Left kidney (tissue), 2 donors: Measurements from ENCODE around the gene CA4. TPM values are rescaled to one million over a fixed set of nuclear protein-coding genes. Genes with fewer than 3 reads are reported as not detected.
"Not testable (repeated sequence)": the region's sequence is repeated elsewhere in the genome, so short reads cannot be mapped to it uniquely, and the experiment has no call there.

Experiments used
- DNase-seq: peaks from one replicate; pipeline ENCODE4 v3.0.0-alpha.2; 2013
- polyA plus RNA-seq: library from polyadenylated mRNA; unstranded; fragments of 120-200 nt; gene quantifications from one replicate; pipeline ENCODE4 v1.2.1, GENCODE V29; 2013; ENCODE audit not compliant: insufficient read length

Gene CA4
- polyA plus RNA-seq, 1 donor: 52.4 TPM

DNA sequence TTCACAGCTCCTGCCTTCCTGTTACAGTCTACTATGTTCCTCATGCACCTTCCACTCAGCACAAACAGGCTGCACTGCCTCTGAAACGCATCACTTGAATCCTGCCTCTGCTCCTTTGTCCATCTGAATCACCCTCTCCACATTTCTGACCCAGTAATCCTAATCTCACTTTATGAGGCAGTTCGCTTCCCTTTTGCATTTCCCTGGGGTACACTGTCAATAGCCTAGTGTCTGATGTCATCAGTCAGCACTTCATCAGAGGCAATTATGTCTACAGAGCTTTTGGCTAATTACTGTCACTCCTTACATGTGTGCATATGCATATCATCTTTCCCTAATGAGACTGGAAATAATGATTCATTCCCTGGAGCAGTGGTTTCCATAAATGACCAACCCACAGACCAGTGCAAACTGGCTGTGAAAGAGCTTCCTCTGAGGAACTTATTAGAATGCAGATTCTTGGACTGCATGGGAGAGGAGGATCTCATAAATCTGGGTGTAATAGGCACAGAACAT, 23.6 kb downstream of the CA4 start:
- DNase-seq: no peak

- DNase-seq: no peak
Measured at GRCh38 chr17:60174035-60174434, 24.3 kb downstream of the CA4 start.

GRCh38 chr17:60174767-60175166, 25.0 kb downstream of the CA4 start:
- not testable (repeated sequence) for DNase-seq

DNA sequence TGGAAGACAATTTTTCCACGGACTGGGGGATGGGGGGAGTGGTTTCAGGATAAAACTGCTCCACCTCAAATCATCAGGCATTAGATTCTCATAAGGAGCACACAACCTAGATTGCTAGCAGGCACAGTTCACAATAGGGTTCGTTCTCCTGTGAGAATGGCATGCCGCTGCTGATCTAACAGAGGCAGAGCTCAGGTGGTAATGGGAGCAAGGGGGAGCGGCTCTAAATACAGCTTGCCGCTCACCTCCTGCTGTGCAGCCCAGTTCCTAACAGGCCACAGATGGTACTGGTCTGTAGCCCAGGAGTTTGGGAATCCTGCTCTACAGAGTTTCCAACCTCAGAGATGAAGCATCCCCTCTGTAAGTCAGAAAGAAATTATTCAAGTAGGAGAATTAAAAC, 27.0 kb downstream of the CA4 start:
- not testable (repeated sequence) for DNase-seq

GRCh38 chr17:60178180-60178579, 28.4 kb downstream of the CA4 start:
- not testable (repeated sequence) for DNase-seq

GRCh38 chr17:60180380-60180779, 30.6 kb downstream of the CA4 start:
- DNase-seq: not testable (repeated sequence)

DNA sequence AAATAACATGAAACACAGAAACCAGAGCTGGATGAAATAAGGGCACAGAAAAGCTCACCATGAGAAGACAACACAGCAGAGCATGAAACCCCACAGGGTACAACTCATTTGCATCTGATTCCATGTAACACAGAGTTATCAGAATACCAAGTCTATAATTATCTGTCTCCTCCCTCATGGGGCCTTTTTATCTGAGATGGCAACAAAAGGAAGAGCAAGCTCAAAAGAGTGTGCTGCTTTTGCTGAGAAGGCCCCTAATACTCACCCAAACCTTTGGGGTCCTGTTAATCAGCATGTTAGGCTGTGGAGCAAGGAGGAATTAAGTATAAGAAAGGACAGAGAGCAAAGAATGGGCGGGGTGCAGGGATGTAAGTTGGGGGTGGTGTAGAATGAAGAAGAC, 36.6 kb downstream of the CA4 start:
- not testable (repeated sequence) for DNase-seq

DNA sequence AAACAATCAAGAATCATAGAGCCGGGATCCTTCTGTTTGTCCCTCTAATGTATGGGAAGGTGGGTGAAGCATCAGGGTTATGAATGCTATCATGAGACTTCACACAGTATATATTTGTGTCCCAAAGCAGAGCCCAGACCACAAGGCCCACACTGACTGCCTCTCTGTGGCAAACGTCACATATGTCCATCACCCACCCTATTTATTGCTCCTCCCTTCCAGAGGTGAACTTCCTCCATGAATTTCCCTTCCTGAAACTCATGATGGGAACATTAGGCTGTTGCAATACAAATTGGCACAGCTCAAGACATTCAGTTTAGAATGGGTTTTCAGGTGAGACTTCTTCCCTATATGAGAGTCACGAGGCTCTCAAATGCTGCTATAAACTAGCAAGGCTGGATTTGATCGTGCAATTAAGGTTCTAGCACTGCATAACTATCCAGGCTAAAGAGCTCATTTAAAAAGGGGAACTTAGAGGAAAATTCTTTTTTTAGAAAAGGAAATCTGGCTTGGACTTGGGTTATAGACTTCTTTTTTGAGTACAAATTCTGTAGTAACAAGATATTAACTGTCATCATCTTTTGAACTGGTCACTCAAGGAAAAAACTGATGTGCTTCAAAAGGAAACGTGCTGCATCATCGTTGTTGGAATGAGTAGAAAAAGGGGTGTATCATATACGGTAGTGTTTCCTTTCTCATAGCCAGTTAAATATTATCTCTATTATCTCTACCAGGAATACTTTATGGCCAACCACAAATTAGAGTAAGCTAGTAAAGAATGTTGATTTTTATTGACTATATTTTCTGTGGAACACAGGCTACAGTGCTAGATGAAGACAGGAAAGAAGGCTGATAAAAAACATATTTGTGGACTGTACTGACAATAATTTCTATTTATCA, 37.3 kb downstream of the CA4 start:
- not testable (repeated sequence) for DNase-seq

DNA sequence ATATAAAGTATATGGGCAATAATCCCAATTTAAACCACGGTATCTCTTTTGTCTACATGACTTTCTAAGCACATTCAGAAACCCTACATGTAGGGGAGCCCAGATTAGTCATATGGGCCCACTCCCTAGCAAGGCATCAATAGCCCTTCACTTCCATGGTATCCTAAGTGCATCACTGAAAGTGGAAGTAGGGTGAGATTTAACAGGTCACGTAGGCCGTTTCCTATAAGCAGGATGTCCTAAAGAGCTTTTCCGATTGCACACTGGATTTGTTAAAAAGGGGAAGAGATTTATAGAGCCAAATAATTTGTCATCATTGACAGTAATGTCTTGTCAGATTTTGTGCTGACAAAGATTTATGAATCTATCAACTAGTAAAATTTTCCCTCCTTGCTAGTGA, 39.0 kb downstream of the CA4 start:
- no peak for DNase-seq

DNA sequence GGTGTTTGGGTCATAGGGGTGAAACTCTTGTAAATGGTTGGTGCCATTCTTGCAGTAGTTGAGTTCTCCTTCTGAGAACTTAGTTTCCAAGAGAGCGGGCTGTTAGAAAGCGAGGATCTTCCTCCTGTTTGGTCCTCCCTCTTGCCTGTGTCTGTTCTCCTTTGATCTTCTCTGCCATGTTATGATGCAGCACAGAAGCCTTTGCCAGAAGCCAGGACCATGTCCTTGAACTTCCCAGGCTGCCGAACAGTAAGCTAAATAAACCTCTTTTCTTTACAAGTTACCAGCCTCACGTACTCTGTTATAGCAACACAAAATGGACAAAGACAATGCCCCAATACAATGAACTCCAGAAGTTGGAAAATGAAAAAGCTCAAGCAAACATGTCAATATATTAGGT, 40.3 kb downstream of the CA4 start:
- DNase-seq: not testable (repeated sequence)

DNA sequence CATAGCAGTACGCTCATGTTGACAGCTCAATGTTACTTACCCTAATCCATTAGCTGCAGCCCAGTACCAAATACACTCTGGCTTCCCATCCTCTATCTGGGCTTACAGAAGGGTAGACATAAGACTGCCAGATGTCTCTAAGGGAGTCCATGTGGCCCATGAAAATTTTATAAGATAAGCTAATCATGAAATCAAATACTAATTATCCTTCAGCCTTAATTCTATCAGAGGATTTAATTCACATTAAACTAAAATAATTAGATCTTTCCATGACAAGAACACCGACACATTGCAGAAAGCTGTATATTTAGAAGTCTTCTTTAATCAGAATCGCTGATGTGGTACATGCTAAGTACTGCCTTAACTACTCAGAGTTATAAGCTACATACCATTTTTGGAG, 43.3 kb downstream of the CA4 start:
- not testable (repeated sequence) for DNase-seq

DNA sequence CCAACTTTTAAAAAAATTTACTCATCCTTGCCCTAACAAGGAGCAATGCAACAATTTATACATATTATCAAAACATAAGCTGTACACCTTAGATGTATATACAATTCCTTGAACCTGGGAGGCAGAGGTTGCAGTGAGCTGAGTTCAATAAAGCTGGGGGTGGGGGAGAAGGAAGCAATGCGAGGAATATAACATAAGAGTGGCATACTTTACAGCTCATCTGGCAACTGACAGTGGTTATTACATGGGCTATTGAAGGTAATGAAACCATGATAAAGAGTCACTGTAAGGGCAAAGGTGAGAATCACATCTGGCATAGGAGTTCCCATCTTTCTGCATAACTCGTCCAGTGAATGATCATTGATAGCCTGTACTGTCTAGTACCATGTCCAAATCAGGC, 43.7 kb downstream of the CA4 start:
- DNase-seq: no peak

DNA sequence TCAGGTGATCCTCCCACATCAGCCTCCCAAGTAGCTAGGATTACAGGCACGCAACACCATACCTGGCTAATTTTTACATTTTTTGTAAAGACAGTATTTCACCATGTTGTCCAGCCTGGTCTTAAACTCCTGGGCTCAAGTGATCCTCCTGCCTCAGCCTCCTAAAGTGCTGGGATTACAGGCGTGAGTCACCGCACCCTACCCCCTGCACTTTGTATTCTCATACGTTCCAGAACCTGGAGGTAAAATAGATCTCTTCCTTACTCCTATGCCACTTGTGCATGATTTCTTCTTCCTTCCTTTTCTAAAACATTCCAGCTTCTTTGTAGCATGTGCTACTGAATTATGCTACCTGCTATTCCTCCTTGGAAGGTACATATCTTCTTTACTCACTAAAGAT, 44.4 kb downstream of the CA4 start:
- not testable (repeated sequence) for DNase-seq

DNA sequence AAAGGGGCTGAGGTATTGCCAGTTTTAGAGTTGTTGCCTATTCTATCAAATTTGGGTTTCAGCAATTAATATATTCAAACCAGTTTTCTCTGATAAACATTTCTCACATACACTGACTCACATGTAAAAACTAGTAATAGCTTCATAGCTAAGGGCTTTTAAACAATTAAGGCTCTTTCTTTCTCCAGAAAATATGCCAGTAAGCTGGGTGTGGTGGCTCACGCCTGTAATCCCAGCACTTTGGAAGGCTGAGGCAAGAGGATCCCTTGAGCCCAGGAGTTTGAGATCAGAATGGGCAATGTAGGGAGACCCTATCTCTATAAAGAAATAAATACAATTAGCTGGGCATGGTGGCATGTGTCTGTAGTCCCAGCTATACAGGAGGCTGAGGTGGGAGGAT, 48.9 kb downstream of the CA4 start:
- not testable (repeated sequence) for DNase-seq

DNA sequence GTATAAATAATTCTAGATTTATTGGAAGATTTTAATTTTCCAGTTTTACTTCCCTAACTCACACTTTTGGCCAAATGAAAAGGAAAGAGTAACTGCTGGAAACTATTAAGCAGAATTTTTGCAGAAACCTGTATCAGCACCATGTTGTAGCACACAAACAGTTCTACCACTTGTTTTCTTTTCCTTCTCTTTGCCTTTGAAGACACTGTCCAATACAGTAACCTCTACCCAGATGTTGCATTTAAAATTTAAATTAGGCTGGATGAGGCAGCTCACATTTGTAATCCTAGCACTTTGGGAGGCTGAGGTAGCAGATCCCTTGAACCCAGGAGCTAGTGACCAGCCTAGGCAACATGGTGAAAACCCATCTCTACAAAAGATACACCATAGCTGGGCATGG, 56.0 kb downstream of the CA4 start:
- DNase-seq: not testable (repeated sequence)

DNA sequence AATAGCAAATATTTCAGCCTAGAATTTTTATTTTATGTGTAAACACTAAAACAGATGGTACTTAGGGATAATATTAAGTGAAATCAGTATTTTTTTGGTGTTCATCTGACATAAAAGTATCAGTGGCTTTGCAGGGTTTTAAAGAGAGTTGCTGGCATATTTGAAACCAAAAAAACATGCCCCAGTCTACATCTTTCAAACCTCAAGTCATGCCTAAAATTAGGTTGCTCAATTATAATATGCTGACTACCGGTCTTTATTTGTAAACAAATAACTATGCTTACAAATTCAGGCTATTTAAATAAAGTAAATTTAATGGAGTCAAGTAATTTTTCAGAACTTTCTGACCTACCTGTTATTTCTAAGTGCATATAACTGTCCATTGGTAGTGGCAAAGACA, 58.5 kb downstream of the CA4 start:
- not testable (repeated sequence) for DNase-seq

Other genes starting within 250 kb of the CA4 start
- gene RNFT1, start 185.2 kb upstream of the CA4 start, polyA plus RNA-seq: 36.7 TPM
- gene HEATR6, start 71.1 kb upstream of the CA4 start, polyA plus RNA-seq: 23.6 TPM
- gene USP32, start 242.2 kb downstream of the CA4 start, polyA plus RNA-seq: 49.9 TPM